GM12891 (cell line): ENCODE measurements around the gene SAMSN1.

Experiments used
- POLR2A ChIP-seq: IDR thresholded peaks from 2 replicates; pipeline ENCODE4 v1.6.1; 2011; ENCODE audit warnings: low read depth, low read length, control low read depth
- POLR2AphosphoS5 ChIP-seq: IDR thresholded peaks from 2 replicates; pipeline ENCODE4 v1.6.1; 2011; ENCODE audit warnings: low read depth, low read length, control low read depth
- POU2F2 ChIP-seq: IDR thresholded peaks from 2 replicates; pipeline ENCODE4 v1.6.1; 2011; ENCODE audit warnings: low read depth, mild to moderate bottlenecking, control low read depth, low read length, moderate library complexity
- TAF1 ChIP-seq: IDR thresholded peaks from 2 replicates; pipeline ENCODE4 v1.6.1; 2011; ENCODE audit warnings: low read depth, low read length, control low read depth

- TF ChIP-seq POLR2A (no peak), POU2F2 (no peak), POLR2AphosphoS5 (no peak), TAF1 (no peak)
These were observed 15.5 kb downstream of the SAMSN1 start for GRCh38 chr21:14530592-14530991.
